K562 (cell line): ENCODE results near the gene DCAF16. TPM values are rescaled to one million over a fixed set of nuclear protein-coding genes. Genes with fewer than 3 reads are reported as not detected.

ENCODE experiments used
- CBFB ChIP-seq: sonication (generic); formaldehyde crosslinking; IDR thresholded peaks from 2 replicates; pipeline ENCODE4 v1.4.0; 2020; ENCODE audit warnings: mild to moderate bottlenecking, missing genetic modification reagents
- CEBPG ChIP-seq, 3 experiments: fragments of 200-800 bp in 1 of 3; sonication (Bioruptor generic) in 1 of 3; sonication (generic) in 1 of 3; formaldehyde crosslinking in 1 of 3; IDR thresholded peaks in 2 of 3; conservative IDR thresholded peaks in 1 of 3; 2 replicates each; pipeline versions ENCODE4 v1.6.1 to v1.8.0; 2016 to 2022; ENCODE audit warnings: missing compliant biosample characterization in 2 of 3, missing genetic modification characterization in 2 of 3, mild to moderate bottlenecking in 1 of 3, missing genetic modification reagents in 1 of 3
- CHCHD3 ChIP-seq: fragments of 250-450 bp; sonication (Bioruptor Pico); IDR thresholded peaks from 2 replicates; pipeline ENCODE4 v2.1.2; 2022; ENCODE audit warnings: mild to moderate bottlenecking
- CREB1 ChIP-seq, 2 experiments: sonication (generic) in 1 of 2; formaldehyde crosslinking in 1 of 2; IDR thresholded peaks; 2 replicates each; pipeline versions ENCODE4 v1.6.1 to v1.8.0; 2012 to 2022; ENCODE audit warnings: inconsistent platforms in 1 of 2, mild to moderate bottlenecking in 1 of 2, missing genetic modification reagents in 1 of 2, moderate library complexity in 1 of 2
- CREB3L1 ChIP-seq: fragments of 450-650 bp; IDR thresholded peaks from 2 replicates; pipeline ENCODE4 v1.6.1; 2014; ENCODE audit warnings: low read depth, mild to moderate bottlenecking, moderate library complexity, borderline replicate concordance
- CTCF ChIP-seq, 3 experiments: IDR thresholded peaks in 2 of 3; conservative IDR thresholded peaks in 1 of 3; 2 replicates each; pipeline ENCODE4 v1.5.1; 2011 to 2012; ENCODE audit warnings: low read length in 3 of 3, mild to moderate bottlenecking in 3 of 3, control low read depth in 2 of 3, improper control_type of control experiment in 1 of 3, inconsistent platforms in 1 of 3, low read depth in 1 of 3, mixed read lengths in 1 of 3, moderate library complexity in 1 of 3; ENCODE audit not compliant: insufficient read depth in 2 of 3
- E2F5 ChIP-seq: sonication (generic); formaldehyde crosslinking; IDR thresholded peaks from 2 replicates; pipeline ENCODE4 v1.8.0; 2022; ENCODE audit warnings: mild to moderate bottlenecking, missing genetic modification reagents
- ERF ChIP-seq: fragments of 450-650 bp; formaldehyde crosslinking; IDR thresholded peaks from 2 replicates; pipeline ENCODE4 v1.4.0; 2020; ENCODE audit warnings: mild to moderate bottlenecking, mixed read lengths
- HDAC3 ChIP-seq: fragments of 450-650 bp; IDR thresholded peaks from 2 replicates; pipeline ENCODE4 v1.6.1; 2018; ENCODE audit warnings: borderline replicate concordance, mild to moderate bottlenecking, moderate library complexity; ENCODE audit not compliant: partially characterized antibody
- HMGN3 ChIP-seq: IDR thresholded peaks from 2 replicates; pipeline ENCODE4 v1.6.1; 2011; ENCODE audit warnings: borderline replicate concordance, low read depth, mild to moderate bottlenecking, mixed read lengths, low read length; ENCODE audit not compliant: insufficient read length; ENCODE audit errors: extremely low read depth
- JUN ChIP-seq, 2 experiments: sonication (generic) in 1 of 2; formaldehyde crosslinking in 1 of 2; IDR thresholded peaks; 2 replicates each; pipeline versions ENCODE4 v1.6.1 to v1.8.0; 2012 to 2022; ENCODE audit warnings: borderline replicate concordance in 2 of 2, mild to moderate bottlenecking in 2 of 2, improper control_type of control experiment in 1 of 2, low read depth in 1 of 2, low read length in 1 of 2, missing genetic modification reagents in 1 of 2
- L3MBTL2 ChIP-seq: fragments of 450-650 bp; IDR thresholded peaks from 2 replicates; pipeline ENCODE4 v1.6.1; 2016; ENCODE audit warnings: mild to moderate bottlenecking, moderate library complexity
- MXI1 ChIP-seq: IDR thresholded peaks from 2 replicates; pipeline ENCODE4 v1.6.1; 2011; ENCODE audit warnings: low read depth, mild to moderate bottlenecking, improper control_type of control experiment, low read length
- NR1H2 ChIP-seq: sonication (generic); formaldehyde crosslinking; IDR thresholded peaks from 2 replicates; pipeline ENCODE4 v1.4.0; 2020; ENCODE audit warnings: mild to moderate bottlenecking, missing genetic modification reagents
- PKNOX1 ChIP-seq: fragments of 450-650 bp; IDR thresholded peaks from 2 replicates; pipeline ENCODE4 v1.6.1; 2016
- POLR2AphosphoS5 ChIP-seq: IDR thresholded peaks from 2 replicates; pipeline ENCODE4 v1.6.1; 2011; ENCODE audit warnings: mild to moderate bottlenecking, low read depth, low read length, moderate library complexity; ENCODE audit not compliant: control insufficient read depth, insufficient read depth
- POLR2G ChIP-seq: fragments of 200-400 bp; formaldehyde crosslinking; IDR thresholded peaks from 2 replicates; pipeline ENCODE4 v1.6.1; 2017; ENCODE audit warnings: low read depth, mild to moderate bottlenecking, antibody characterized with exemption, low read length, moderate library complexity
- PRMT5 ChIP-seq: sonication (generic); formaldehyde crosslinking; IDR thresholded peaks from 2 replicates; pipeline ENCODE4 v1.5.0; 2020; ENCODE audit warnings: missing genetic modification reagents
- SETDB1 ChIP-seq: IDR thresholded peaks from one replicate; pipeline ENCODE4 v1.6.1; 2012; ENCODE audit warnings: low read length, control low read depth, inconsistent platforms
- SP1 ChIP-seq: sonication (generic); formaldehyde crosslinking; IDR thresholded peaks from 2 replicates; pipeline ENCODE4 v1.8.1; 2022; ENCODE audit warnings: mild to moderate bottlenecking, missing genetic modification reagents
- polyA plus RNA-seq, 8 experiments: library from polyadenylated mRNA; depleted of rRNA in 4 of 8; stranded (reverse) in 5 of 8; unstranded in 3 of 8; fragments of >200 nt; fragmentation: Nextera tagmentation in 2 of 8; fragmentation: Illumina TruSeq in 1 of 8; extraction: Ambion mirVana in 2 of 8; extraction: Trizol in 1 of 8; gene quantifications; 2 replicates each; pipeline versions ENCODE4 v1.2.1 to v1.2.3, GENCODE V29; 2011 to 2014; ENCODE audit warnings: inconsistent platforms in 1 of 8, missing spikeins in 1 of 8
- total RNA-seq, 7 experiments: library from RNA; depleted of rRNA in 6 of 7; stranded (reverse); fragments of >200 nt in 6 of 7; fragmentation: Illumina TruSeq in 2 of 7; extraction: Trizol in 2 of 7; gene quantifications; 2 replicates each; pipeline versions ENCODE4 v1.2.1 to v1.2.3, GENCODE V29; 2011 to 2021; ENCODE audit warnings: low replicate concordance in 1 of 7

DCAF16 gene
- total and polyA plus RNA-seq, 9 of the 15 experiments (the other 6 are each of a cell fraction or from before 2014, with no cell fraction given), result 20.5 to 82.8 (median 67.8) TPM

- TF ChIP-seq CREB3L1 (peak; percentile 98), HMGN3 (peak; percentile 65), JUN (IDR thresholded peaks at IDR 0.05; ENCODE audit: borderline replicate concordance, low read depth, low read length) (no peak), JUN (CRISPR knock-in tag; IDR thresholded peaks at IDR 0.05; ENCODE audit: borderline replicate concordance) (0 out of 2 replicates have a peak, but pooled peaks have one; percentile 7), CBFB (CRISPR knock-in tag) (no peak), CEBPG (CRISPR knock-in tag; IDR thresholded peaks at IDR 0.05) (0 out of 2 replicates have a peak, but pooled peaks have one; percentile 13), CEBPG (tag; conservative IDR thresholded peaks at IDR 0.05 in 1 of 2, IDR thresholded peaks at IDR 0.05 in 1 of 2) (no peak), POLR2G (peak; percentile 99), SETDB1 (no peak), PRMT5 (CRISPR knock-in tag) (no peak), L3MBTL2 (peak; percentile 95), E2F5 (CRISPR knock-in tag) (peak; percentile 88; the same call in 1 of the 2 replicates), SP1 (peak; percentile 87), CTCF (IDR thresholded peaks at IDR 0.05 in 2 of 3, conservative IDR thresholded peaks at IDR 0.05 in 1 of 3; ENCODE audit: insufficient read depth in 2 of 3, low read depth in 1 of 3, low read length in 3 of 3) (peak in 1 of 3 experiments; percentile 30; a peak in 1 of 6 replicates), HDAC3 (peak; percentile 83), PKNOX1 (peak; percentile 61), ERF (CRISPR knock-in tag) (0 out of 2 replicates have a peak, but pooled peaks have one; percentile 28), CHCHD3 (CRISPR knock-in tag) (peak; percentile 40; the same call in 1 of the 2 replicates), POLR2AphosphoS5 (peak; percentile 91), CREB1 (IDR thresholded peaks at IDR 0.05) (peak; percentile 81; the same call in 1 of the 2 replicates), CREB1 (CRISPR knock-in tag; IDR thresholded peaks at IDR 0.05) (peak; percentile 93), NR1H2 (CRISPR knock-in tag) (no peak), MXI1 (peak; percentile 61; the same call in 1 of the 2 replicates)
These were observed at the start of gene DCAF16, which contains the start of gene NCAPG (continued) for GRCh38 chr4:17810260-17811077.
